Activated gamma-delta T cell treated with Interleukin-2 at 50 U/mL for 16 hours (primary cell): ENCODE measurements around the gene C15orf61.

Experiments used
- DNase-seq: peaks from one replicate; pipeline ENCODE4 v3.0.0-alpha.2; 2020

Gene C15orf61

DNA sequence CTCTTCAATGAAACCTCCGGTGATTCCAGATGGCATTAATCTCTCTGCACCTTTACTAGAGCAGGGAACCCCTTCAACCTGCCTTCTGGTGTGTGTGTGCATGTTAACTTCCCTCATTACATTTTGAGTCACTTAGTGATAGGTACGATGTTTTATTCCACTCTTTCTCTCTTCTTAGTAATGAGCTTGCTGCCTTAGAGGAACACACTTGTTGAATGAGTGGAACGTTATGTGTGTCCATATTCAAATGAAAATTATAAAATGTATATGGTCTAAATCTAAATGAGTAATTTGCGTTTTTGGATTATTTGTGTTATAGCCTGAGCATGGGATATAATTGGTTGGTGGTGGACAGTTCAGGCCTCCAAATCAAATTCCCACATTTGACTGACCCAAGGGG is 33.6 kb downstream of the C15orf61 start:
- DNase-seq = no peak

DNA sequence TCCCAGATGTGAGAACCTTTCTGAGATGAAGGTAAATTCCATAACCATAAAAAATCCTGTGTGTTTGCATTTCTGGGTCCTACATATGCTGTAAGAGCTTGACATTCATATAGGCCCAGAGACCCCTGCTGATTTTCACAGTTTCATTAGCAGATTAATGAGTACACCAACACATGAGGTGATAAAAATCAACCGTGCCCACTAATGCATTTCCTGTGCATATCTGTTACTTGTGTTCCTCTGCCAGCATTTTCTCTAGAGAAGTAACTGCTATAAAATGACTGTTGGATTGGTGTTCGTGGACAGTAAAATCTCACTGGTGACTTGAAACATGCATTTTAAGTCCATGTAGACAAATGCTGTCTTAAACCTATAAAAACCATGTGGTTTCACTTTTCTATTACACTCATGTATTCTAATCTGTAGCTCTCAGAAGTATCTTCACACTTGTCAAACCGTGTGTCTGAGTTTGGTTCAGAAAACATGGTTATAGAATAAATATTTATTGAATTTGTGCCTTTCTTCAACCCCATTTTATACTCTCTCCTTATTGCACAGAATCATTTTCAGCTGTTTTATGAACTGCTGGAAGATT is 36.1 kb downstream of the C15orf61 start:
- no peak for DNase-seq

- DNase-seq = no peak
Observed at GRCh38 chr15:67558502-67558901, 37.6 kb downstream of the C15orf61 start.

GRCh38 chr15:67559158-67559557 is 38.2 kb downstream of the C15orf61 start:
- no peak for DNase-seq

GRCh38 chr15:67559576-67559975 is 38.6 kb downstream of the C15orf61 start:
- DNase-seq = no peak

DNA sequence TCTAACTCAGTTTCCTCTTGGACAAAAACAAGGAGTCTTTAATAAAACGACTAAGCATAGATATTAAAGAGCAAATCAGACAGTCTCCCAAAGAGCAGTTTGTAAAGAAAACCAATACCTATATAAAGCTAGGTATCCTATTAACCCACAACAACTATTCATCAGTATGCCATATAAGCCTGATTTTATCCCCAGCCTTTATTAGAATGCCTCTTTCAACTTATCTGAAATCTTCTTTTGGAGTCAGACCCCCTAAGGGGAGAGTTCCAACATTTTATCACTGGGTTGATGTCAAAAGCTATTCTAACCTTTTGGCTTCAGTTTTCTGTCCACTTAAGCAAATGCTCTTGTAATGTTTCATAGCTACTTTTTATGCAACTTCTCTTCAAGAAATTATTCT is 39.4 kb downstream of the C15orf61 start:
- DNase-seq = no peak

DNA sequence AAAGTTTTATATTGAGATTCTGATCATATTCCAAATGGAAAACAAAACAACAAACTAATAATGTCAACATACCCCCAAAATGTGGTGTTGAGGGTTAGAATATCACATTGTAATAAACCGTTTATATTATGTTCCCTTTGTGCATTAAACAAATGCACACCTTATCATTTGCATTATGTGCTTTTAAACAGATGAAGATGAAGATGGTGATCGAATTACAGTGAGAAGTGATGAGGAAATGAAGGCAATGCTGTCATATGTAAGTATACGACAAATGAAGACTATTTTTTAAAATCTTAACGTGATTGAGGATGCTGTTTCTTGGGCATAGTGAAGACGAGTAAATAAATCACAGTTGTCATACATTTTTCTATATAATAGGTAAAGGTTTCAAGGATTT is 42.2 kb downstream of the C15orf61 start:
- no peak for DNase-seq

GRCh38 chr15:67564021-67564967 is 43.4 kb downstream of the C15orf61 start:
- DNase-seq = no peak

DNA sequence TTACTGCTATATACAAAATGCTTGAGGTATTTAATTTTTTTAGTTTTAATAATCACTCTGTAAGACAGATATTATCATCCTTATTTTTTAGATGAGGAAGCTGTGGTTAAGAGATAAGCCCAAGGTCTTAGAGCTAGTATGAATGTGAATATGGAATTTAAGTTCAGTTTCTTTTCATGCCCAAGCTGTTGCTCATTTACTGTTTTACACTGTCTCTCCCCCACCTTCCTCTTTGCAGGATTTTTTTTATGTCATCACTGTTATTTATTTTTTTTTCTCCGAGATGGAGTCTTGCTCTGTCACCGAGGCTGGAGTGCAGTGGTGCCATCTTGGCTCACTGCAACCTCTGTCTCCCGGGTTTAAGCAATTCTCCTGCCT is 44.0 kb downstream of the C15orf61 start:
- DNase-seq = no peak

DNA sequence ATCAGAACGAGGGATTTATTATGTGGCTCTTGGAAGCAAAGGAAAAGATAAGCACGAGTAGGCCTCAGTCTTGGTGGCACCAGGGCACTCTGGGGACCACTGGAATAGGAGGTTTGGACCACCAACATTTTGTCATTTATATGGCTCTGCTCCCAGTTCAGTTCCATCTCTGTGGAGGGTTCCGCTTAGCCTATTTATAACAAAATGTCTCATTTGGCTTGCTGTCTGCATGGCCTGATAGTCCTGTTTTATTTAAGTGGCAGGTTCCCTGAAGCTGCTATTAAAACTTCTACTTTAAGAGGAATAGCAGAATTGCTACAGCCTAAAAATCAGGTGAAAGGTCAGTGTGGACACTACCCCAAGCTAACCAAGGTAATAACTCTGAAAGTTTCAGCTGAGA is 48.7 kb downstream of the C15orf61 start:
- no peak for DNase-seq

DNA sequence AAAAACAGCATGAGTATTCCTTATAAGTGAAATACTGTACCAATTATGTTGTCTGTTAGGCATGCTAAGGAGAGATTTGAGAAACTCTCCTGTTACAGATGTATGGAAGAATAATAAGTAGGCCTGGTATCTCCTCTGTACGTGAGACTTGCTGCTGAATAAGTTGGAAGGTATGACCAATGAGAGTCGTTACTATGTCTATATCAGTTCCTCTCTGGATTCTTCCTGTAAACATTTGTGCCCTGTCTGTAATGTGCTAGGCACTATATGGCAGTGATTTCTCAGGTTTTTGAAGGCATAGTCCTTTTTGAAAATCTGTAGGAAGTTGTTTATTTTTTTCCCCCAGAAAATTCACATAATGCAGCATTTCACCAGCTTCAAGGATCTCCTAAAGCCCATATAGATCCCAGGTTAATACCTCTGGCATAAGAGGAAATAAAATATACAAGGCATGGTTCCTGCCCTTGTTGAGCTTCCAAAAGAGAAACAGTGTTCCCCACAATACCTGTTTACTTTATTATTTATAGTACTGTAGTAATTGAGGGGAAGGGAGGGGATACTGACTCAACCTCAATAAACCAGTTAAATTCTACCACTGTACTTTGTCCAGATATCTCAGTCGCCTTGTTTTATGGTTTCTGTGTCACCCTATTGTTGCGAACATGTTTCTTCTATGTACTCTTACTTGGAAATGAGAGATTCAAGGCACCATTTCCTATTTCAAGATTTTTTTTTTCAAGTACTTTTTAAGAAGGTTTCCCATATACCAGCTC is 50.1 kb downstream of the C15orf61 start:
- no peak for DNase-seq

DNA sequence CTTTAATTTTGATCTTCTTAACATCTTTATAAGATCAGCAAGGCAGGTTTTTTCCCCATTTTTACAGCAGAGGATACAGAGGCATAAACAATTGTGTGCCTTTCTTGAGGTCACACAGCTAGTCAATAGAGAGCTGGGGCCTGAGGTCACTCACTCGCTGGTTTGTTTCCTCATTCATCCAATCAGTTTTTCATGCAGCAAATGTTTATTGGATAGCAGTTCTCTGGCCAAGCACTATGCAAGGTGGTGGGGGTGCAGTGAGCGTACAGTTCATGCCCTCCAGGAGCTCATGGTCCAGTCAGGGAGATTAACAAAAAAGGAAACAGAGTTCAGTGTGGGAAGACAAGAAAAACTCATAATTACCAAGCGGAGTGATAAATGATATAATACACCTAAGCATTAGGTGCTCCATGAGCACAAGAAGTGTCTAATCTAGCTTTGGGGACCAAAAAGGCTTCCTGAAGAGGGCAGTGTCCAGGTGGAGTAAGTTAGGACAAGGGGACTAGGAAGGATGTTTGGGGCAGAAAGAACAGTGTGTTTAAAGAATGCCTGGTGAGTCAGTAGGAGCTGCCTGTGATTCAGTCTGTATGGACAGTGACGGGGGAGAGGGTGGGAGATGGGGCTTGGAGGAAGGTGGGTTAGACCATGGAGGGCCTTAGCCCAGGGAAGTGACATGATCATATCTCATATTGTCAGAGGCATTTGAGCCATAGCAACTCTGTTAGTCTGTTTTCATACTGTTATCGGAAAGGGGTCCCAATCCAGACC is 50.9 kb downstream of the C15orf61 start:
- DNase-seq = no peak

GRCh38 chr15:67573194-67573593 is 52.3 kb downstream of the C15orf61 start:
- DNase-seq = no peak

DNA sequence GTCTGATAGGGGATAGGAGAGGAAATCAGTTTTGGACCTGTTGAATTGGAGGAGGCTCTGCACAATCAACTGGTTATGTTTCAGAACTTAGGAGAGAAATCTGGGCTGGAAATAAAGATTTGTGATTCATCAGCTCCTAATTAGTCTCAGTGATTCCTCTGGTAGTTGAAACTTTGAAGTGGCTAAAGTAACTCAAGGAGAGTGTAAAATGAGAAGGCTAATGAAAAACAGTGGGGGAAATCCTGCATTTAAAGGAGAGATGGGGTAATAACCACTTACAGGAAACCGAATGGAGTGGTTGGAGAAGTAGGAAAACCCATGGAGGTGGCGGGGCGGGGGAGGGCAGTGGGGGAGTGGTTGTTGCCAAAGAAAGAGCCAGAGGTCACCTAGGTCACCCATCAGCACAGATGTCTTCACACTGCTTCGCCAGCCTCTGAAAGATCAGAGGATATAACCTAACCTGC is 54.1 kb downstream of the C15orf61 start:
- DNase-seq = no peak

GRCh38 chr15:67578020-67578600 is 57.2 kb downstream of the C15orf61 start:
- DNase-seq = no peak

- no peak for DNase-seq
Observed at GRCh38 chr15:67579164-67579563, 58.2 kb downstream of the C15orf61 start.
